SK-N-SH treated with all-trans-retinoic acid at 6 μM for 48 hours (cell line): ENCODE data around the gene MAK.
"Not testable (repeated sequence)": the region's sequence is repeated elsewhere in the genome, so short reads cannot be mapped to it uniquely, and the experiment has no call there.

Experiments used
- ATAC-seq: fragments of 200-7000 bp; cut with Tn5 transposase; 3 replicates; pipeline ENCODE4 v1.9.1; 2020; ENCODE audit warnings: mild to moderate bottlenecking, moderate library complexity
- ARNTL ChIP-seq: fragments of 450-650 bp; formaldehyde crosslinking; IDR thresholded peaks from 2 replicates; pipeline ENCODE4 v1.5.0; 2020; ENCODE audit warnings: low read depth, mild to moderate bottlenecking, moderate library complexity, borderline replicate concordance
- BACH2 ChIP-seq: fragments of 250-450 bp; sonication (Bioruptor Pico); IDR thresholded peaks from 2 replicates; pipeline ENCODE4 v1.9.0; 2021; ENCODE audit warnings: mild to moderate bottlenecking, borderline replicate concordance
- CSDC2 ChIP-seq: fragments of 250-450 bp; sonication (Bioruptor Pico); IDR thresholded peaks from 2 replicates; pipeline ENCODE4 v1.5.0; 2020; ENCODE audit warnings: mild to moderate bottlenecking, moderate library complexity
- ESRRG ChIP-seq: fragments of 250-450 bp; sonication (Bioruptor Pico); IDR thresholded peaks from 2 replicates; pipeline ENCODE4 v1.6.1; 2021; ENCODE audit warnings: mild to moderate bottlenecking
- GLIS3 ChIP-seq: fragments of 250-450 bp; sonication (Bioruptor Pico); IDR thresholded peaks from 2 replicates; pipeline ENCODE4 v1.5.0; 2020; ENCODE audit warnings: mild to moderate bottlenecking, moderate library complexity
- OSR1 ChIP-seq: fragments of 250-450 bp; sonication (Bioruptor Pico); IDR thresholded peaks from 2 replicates; pipeline ENCODE4 v1.8.0; 2022; ENCODE audit warnings: moderate library complexity, mild to moderate bottlenecking, inconsistent platforms
- PPARA ChIP-seq: fragments of 250-450 bp; sonication (Bioruptor Pico); IDR thresholded peaks from 2 replicates; pipeline ENCODE4 v1.5.0; 2020; ENCODE audit warnings: mild to moderate bottlenecking, borderline replicate concordance
- RARB ChIP-seq: fragments of 250-450 bp; sonication (Bioruptor Pico); IDR thresholded peaks from 2 replicates; pipeline ENCODE4 v1.8.0; 2021; ENCODE audit warnings: mild to moderate bottlenecking, moderate library complexity
- SNAI2 ChIP-seq: fragments of 250-450 bp; sonication (Bioruptor Pico); IDR thresholded peaks from 2 replicates; pipeline ENCODE4 v1.5.0; 2020; ENCODE audit warnings: mild to moderate bottlenecking, moderate library complexity
- TCF4 ChIP-seq: fragments of 250-450 bp; sonication (Bioruptor Pico); IDR thresholded peaks from 2 replicates; pipeline ENCODE4 v1.8.0; 2021; ENCODE audit warnings: mild to moderate bottlenecking, moderate library complexity, borderline replicate concordance
- TOX ChIP-seq: fragments of 250-450 bp; sonication (Bioruptor Pico); IDR thresholded peaks from 2 replicates; pipeline ENCODE4 v1.8.0; 2021; ENCODE audit warnings: mild to moderate bottlenecking, moderate library complexity, borderline replicate concordance
- ZC3H10 ChIP-seq: fragments of 250-450 bp; sonication (Bioruptor Pico); IDR thresholded peaks from 2 replicates; pipeline ENCODE4 v1.5.1; 2021; ENCODE audit warnings: mild to moderate bottlenecking, moderate library complexity
- ZFP3 ChIP-seq: fragments of 250-450 bp; sonication (Bioruptor Pico); IDR thresholded peaks from 2 replicates; pipeline ENCODE4 v1.5.0; 2020; ENCODE audit warnings: mild to moderate bottlenecking, moderate library complexity
- ZFP30 ChIP-seq: fragments of 450-650 bp; formaldehyde crosslinking; IDR thresholded peaks from 2 replicates; pipeline ENCODE4 v1.5.0; 2022; ENCODE audit warnings: mild to moderate bottlenecking, moderate library complexity
- ZNF565 ChIP-seq: fragments of 450-650 bp; formaldehyde crosslinking; conservative IDR thresholded peaks from 2 replicates; pipeline ENCODE4 v1.5.0; 2020; ENCODE audit warnings: low read depth, mild to moderate bottlenecking, moderate library complexity
- ZNF70 ChIP-seq: fragments of 450-650 bp; formaldehyde crosslinking; IDR thresholded peaks from 2 replicates; pipeline ENCODE4 v1.5.0; 2020; ENCODE audit warnings: mild to moderate bottlenecking, moderate library complexity
- ZNF8 ChIP-seq: fragments of 450-650 bp; formaldehyde crosslinking; IDR thresholded peaks from 2 replicates; pipeline ENCODE4 v1.5.0; 2020; ENCODE audit warnings: mild to moderate bottlenecking, moderate library complexity
- TF ChIP-seq, protein P1 (sequence below): fragments of 250-450 bp; sonication (Bioruptor Pico); IDR thresholded peaks from 2 replicates; pipeline ENCODE4 v1.5.1; 2020; ENCODE audit warnings: low read depth, mild to moderate bottlenecking, moderate library complexity
- TF ChIP-seq, protein P2 (sequence below): fragments of 250-450 bp; sonication (Bioruptor Pico); IDR thresholded peaks from 2 replicates; pipeline ENCODE4 v1.5.0; 2020; ENCODE audit warnings: mild to moderate bottlenecking, moderate library complexity
- TF ChIP-seq, protein P3 (sequence below): fragments of 250-450 bp; sonication (Bioruptor Pico); IDR thresholded peaks from 2 replicates; pipeline ENCODE4 v1.5.1; 2021; ENCODE audit warnings: mild to moderate bottlenecking, moderate library complexity
- TF ChIP-seq, protein P4 (sequence below): fragments of 250-450 bp; sonication (Bioruptor Pico); IDR thresholded peaks from 2 replicates; pipeline ENCODE4 v1.8.0; 2021; ENCODE audit warnings: low read depth, mild to moderate bottlenecking, moderate library complexity, borderline replicate concordance
- TF ChIP-seq, protein P5 (sequence below): fragments of 250-450 bp; sonication (Bioruptor Pico); IDR thresholded peaks from 2 replicates; pipeline ENCODE4 v1.8.0; 2020; ENCODE audit warnings: mild to moderate bottlenecking, moderate library complexity, borderline replicate concordance

Gene MAK

DNA sequence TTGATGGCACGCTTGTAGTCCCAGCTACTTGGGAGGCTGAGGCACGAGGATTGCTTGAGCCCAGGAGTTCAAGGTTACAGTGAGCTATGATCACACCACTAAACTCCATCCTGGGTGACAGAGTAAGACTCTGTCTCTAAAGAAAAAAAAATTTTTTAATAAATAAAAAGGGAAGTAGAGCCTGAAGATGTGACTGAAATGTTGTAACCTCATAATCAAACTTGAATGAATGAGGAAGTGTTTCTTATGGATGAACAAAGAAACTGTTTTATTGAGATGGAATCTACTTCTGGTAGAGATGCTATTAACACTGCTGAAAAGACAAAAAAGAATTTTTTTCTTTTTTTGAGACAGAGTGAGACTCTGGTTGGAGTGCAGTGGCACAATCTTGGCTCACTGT, 6.7 kb downstream of the MAK start:
- ATAC-seq: no peak
- TF ChIP-seq CSDC2 (CRISPR knock-in tag) (no peak), ZNF565 (no peak), ZFP30 (CRISPR knock-in tag) (no peak), TCF4 (CRISPR knock-in tag) (no peak), GLIS3 (CRISPR knock-in tag) (no peak), SNAI2 (CRISPR knock-in tag) (no peak)

DNA sequence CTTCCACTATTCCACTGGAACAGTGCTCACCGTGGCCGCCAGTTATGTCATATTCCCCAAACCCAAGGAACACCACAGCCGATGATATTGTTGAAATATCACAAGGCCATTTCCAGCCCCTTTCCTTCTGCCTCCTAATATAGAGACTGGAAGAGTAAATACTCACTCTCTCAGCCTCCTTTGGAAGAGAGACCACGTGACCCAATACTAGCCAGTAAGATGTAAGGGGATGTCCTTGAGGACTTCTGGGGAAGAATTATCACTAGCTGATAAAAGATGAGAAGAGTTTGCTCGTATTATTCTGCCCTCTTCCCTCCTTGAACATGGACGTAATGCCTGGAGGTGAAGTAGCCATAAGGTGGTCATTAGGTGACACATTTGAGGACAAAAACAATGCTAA, 13.5 kb downstream of the MAK start:
- no peak for ATAC-seq
- TF ChIP-seq, protein P1, sequence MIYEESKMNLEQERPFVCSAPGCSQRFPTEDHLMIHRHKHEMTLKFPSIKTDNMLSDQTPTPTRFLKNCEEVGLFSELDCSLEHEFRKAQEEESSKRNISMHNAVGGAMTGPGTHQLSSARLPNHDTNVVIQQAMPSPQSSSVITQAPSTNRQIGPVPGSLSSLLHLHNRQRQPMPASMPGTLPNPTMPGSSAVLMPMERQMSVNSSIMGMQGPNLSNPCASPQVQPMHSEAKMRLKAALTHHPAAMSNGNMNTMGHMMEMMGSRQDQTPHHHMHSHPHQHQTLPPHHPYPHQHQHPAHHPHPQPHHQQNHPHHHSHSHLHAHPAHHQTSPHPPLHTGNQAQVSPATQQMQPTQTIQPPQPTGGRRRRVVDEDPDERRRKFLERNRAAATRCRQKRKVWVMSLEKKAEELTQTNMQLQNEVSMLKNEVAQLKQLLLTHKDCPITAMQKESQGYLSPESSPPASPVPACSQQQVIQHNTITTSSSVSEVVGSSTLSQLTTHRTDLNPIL (CRISPR knock-in tag): no peak
- TF ChIP-seq PPARA (CRISPR knock-in tag) (no peak), TOX (no peak), ESRRG (no peak), ZFP30 (CRISPR knock-in tag) (no peak), CSDC2 (CRISPR knock-in tag) (no peak), ARNTL (CRISPR knock-in tag) (no peak), OSR1 (no peak), GLIS3 (CRISPR knock-in tag) (no peak), TCF4 (CRISPR knock-in tag) (no peak), ZNF70 (no peak), ZNF8 (CRISPR knock-in tag) (no peak), RARB (no peak), ZNF565 (no peak), BACH2 (no peak), ZC3H10 (no peak), ZFP3 (CRISPR knock-in tag) (no peak)
- TF ChIP-seq, protein P2, sequence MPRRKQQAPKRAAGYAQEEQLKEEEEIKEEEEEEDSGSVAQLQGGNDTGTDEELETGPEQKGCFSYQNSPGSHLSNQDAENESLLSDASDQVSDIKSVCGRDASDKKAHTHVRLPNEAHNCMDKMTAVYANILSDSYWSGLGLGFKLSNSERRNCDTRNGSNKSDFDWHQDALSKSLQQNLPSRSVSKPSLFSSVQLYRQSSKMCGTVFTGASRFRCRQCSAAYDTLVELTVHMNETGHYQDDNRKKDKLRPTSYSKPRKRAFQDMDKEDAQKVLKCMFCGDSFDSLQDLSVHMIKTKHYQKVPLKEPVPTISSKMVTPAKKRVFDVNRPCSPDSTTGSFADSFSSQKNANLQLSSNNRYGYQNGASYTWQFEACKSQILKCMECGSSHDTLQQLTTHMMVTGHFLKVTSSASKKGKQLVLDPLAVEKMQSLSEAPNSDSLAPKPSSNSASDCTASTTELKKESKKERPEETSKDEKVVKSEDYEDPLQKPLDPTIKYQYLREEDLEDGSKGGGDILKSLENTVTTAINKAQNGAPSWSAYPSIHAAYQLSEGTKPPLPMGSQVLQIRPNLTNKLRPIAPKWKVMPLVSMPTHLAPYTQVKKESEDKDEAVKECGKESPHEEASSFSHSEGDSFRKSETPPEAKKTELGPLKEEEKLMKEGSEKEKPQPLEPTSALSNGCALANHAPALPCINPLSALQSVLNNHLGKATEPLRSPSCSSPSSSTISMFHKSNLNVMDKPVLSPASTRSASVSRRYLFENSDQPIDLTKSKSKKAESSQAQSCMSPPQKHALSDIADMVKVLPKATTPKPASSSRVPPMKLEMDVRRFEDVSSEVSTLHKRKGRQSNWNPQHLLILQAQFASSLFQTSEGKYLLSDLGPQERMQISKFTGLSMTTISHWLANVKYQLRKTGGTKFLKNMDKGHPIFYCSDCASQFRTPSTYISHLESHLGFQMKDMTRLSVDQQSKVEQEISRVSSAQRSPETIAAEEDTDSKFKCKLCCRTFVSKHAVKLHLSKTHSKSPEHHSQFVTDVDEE (CRISPR knock-in tag): no peak
- TF ChIP-seq, protein P3, sequence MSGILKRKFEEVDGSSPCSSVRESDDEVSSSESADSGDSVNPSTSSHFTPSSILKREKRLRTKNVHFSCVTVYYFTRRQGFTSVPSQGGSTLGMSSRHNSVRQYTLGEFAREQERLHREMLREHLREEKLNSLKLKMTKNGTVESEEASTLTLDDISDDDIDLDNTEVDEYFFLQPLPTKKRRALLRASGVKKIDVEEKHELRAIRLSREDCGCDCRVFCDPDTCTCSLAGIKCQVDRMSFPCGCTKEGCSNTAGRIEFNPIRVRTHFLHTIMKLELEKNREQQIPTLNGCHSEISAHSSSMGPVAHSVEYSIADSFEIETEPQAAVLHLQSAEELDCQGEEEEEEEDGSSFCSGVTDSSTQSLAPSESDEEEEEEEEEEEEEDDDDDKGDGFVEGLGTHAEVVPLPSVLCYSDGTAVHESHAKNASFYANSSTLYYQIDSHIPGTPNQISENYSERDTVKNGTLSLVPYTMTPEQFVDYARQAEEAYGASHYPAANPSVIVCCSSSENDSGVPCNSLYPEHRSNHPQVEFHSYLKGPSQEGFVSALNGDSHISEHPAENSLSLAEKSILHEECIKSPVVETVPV (CRISPR knock-in tag): no peak
- TF ChIP-seq, protein P4, sequence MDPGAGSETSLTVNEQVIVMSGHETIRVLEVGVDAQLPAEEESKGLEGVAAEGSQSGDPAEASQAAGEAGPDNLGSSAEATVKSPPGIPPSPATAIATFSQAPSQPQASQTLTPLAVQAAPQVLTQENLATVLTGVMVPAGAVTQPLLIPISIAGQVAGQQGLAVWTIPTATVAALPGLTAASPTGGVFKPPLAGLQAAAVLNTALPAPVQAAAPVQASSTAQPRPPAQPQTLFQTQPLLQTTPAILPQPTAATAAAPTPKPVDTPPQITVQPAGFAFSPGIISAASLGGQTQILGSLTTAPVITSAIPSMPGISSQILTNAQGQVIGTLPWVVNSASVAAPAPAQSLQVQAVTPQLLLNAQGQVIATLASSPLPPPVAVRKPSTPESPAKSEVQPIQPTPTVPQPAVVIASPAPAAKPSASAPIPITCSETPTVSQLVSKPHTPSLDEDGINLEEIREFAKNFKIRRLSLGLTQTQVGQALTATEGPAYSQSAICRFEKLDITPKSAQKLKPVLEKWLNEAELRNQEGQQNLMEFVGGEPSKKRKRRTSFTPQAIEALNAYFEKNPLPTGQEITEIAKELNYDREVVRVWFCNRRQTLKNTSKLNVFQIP (CRISPR knock-in tag): no peak
- TF ChIP-seq, all 23 proteins: peak for 0

DNA sequence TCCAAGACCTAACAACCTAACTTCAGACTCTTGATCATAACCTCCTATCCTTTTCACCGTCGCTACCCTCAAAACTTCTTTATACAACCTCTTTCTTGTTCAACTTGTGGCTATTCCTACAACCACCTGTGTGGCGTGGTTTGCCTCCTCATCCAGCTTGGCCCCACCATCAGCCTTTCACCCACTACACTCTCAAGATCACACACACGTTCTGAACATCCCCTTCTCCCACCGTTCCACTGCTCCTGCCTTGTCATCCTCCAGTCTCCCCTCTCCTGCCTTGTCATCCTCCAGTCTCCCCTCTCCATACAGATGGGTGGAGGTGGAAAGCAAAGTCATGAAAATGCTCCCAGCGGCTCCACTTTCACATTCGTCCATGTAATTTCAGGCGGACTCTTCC, 14.0 kb downstream of the MAK start:
- TF ChIP-seq ESRRG: no peak
- TF ChIP-seq ZC3H10: no peak
- no peak for TF ChIP-seq ARNTL (CRISPR knock-in tag)
- TF ChIP-seq ZFP30 (CRISPR knock-in tag): no peak
- TF ChIP-seq ZNF8 (CRISPR knock-in tag): no peak
- no peak for TF ChIP-seq PPARA (CRISPR knock-in tag)
- TF ChIP-seq, protein P3 (CRISPR knock-in tag): no peak
- TF ChIP-seq, protein P5, sequence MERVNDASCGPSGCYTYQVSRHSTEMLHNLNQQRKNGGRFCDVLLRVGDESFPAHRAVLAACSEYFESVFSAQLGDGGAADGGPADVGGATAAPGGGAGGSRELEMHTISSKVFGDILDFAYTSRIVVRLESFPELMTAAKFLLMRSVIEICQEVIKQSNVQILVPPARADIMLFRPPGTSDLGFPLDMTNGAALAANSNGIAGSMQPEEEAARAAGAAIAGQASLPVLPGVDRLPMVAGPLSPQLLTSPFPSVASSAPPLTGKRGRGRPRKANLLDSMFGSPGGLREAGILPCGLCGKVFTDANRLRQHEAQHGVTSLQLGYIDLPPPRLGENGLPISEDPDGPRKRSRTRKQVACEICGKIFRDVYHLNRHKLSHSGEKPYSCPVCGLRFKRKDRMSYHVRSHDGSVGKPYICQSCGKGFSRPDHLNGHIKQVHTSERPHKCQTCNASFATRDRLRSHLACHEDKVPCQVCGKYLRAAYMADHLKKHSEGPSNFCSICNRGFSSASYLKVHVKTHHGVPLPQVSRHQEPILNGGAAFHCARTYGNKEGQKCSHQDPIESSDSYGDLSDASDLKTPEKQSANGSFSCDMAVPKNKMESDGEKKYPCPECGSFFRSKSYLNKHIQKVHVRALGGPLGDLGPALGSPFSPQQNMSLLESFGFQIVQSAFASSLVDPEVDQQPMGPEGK: no peak
- TF ChIP-seq, protein P1 (CRISPR knock-in tag): no peak
- no peak for TF ChIP-seq RARB
- no peak for ATAC-seq

DNA sequence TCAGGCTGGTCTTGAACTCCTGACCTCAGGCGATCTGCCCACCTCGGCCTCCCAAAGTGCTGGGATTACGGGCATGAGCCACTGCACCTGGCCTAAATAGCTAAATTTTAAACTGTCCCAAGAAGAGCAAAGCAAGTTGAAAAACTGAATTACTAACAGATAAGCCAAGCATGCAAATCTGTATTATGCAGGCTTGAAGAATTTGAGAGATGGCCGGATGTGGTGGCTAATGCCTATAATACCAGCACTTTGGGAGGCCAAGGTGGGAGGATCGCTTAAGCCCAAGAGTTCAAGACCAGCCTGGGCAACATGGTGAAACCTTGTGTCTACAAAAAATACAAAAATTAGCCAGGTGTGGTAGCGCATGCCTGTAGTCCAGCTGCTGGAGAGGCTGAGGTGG, 24.2 kb downstream of the MAK start:
- not testable (repeated sequence) for ATAC-seq
